Hepatocyte (in vitro differentiated cells): ENCODE results near the gene THSD7B. TPM values are rescaled to one million over a fixed set of nuclear protein-coding genes. Genes with fewer than 3 reads are reported as not detected.

Source experiments
- DNase-seq: peaks from one replicate; pipeline ENCODE4 v3.0.0-alpha.2; 2016; ENCODE audit warnings: low spot score
- H2AFZ ChIP-seq: fragments of 200-600 bp; sonication (generic); 2 replicates; pipeline ENCODE4 v1.6.0; 2016; ENCODE audit warnings: antibody characterized with exemption, mild to moderate bottlenecking
- H3K27ac ChIP-seq: fragments of 200-600 bp; sonication (generic); 2 replicates; pipeline ENCODE4 v1.5.1; 2016; ENCODE audit warnings: mild to moderate bottlenecking
- H3K27me3 ChIP-seq: fragments of 200-600 bp; sonication (generic); 2 replicates; pipeline ENCODE4 v1.6.1; 2016
- H3K36me3 ChIP-seq: fragments of 200-600 bp; sonication (generic); replicated peaks from 2 replicates; pipeline ENCODE4 v1.5.1; 2016; ENCODE audit warnings: low read depth; ENCODE audit not compliant: insufficient read depth
- H3K4me1 ChIP-seq: fragments of 200-600 bp; sonication (generic); 2 replicates; pipeline ENCODE4 v1.5.1; 2016; ENCODE audit warnings: mild to moderate bottlenecking, moderate library complexity; ENCODE audit not compliant: insufficient read depth
- H3K4me2 ChIP-seq: fragments of 200-600 bp; sonication (generic); 2 replicates; pipeline ENCODE4 v1.6.0; 2016
- H3K4me3 ChIP-seq: fragments of 200-600 bp; sonication (generic); 2 replicates; pipeline ENCODE4 v1.5.1; 2016; ENCODE audit warnings: mild to moderate bottlenecking
- H3K79me2 ChIP-seq: fragments of 200-600 bp; sonication (generic); 2 replicates; pipeline ENCODE4 v1.6.0; 2017; ENCODE audit warnings: mild to moderate bottlenecking
- H3K9me2 ChIP-seq: fragments of 200-600 bp; sonication (generic); replicated peaks from 2 replicates; pipeline ENCODE4 v1.6.0; 2017; ENCODE audit warnings: mild to moderate bottlenecking; ENCODE audit not compliant: insufficient read depth
- H3K9me3 ChIP-seq: fragments of 200-600 bp; sonication (generic); 2 replicates; pipeline ENCODE4 v1.5.1; 2016; ENCODE audit warnings: low read depth, mild to moderate bottlenecking
- H4K20me1 ChIP-seq: fragments of 200-600 bp; sonication (generic); 2 replicates; pipeline ENCODE4 v1.6.0; 2016; ENCODE audit warnings: mild to moderate bottlenecking; ENCODE audit not compliant: insufficient read depth, poor library complexity, severe bottlenecking
- CTCF ChIP-seq: fragments of 200-600 bp; sonication (generic); IDR thresholded peaks from 2 replicates; pipeline ENCODE4 v1.5.1; 2016; ENCODE audit warnings: antibody characterized with exemption, mild to moderate bottlenecking; ENCODE audit not compliant: poor library complexity
- EZH2 ChIP-seq: fragments of 200-600 bp; sonication (generic); IDR thresholded peaks from 2 replicates; pipeline ENCODE4 v1.6.1; 2016; ENCODE audit warnings: antibody characterized with exemption, mild to moderate bottlenecking, borderline replicate concordance
- EZH2phosphoT487 ChIP-seq: fragments of 200-600 bp; sonication (generic); IDR thresholded peaks from one replicate; pipeline ENCODE4 v1.6.1; 2018; ENCODE audit warnings: antibody characterized with exemption, mild to moderate bottlenecking, low read depth, moderate library complexity; ENCODE audit not compliant: unreplicated experiment, severe bottlenecking
- WGBS: methylation state at CpG from one replicate; pipeline ENCODE4 v1.1.6; 2016; ENCODE audit warnings: low lambda C conversion rate; ENCODE audit errors: missing lambda C conversion rate; 5-methylcytosine and 5-hydroxymethylcytosine counted together
- polyA plus RNA-seq: library from polyadenylated mRNA; unstranded; fragments of >200 nt; fragmentation: Nextera tagmentation; extraction: Ambion mirVana; gene quantifications from 2 replicates; pipeline ENCODE4 v1.2.1, GENCODE V29; 2016
- total RNA-seq: library from RNA; depleted of rRNA; stranded (reverse); fragments of >200 nt; gene quantifications from 2 replicates; pipeline ENCODE4 v1.2.3, GENCODE V29; 2014

Gene THSD7B
- total and polyA plus RNA-seq, 2 experiments from 2014 or later, result 0.48 to 5.7 TPM

- H2AFZ ChIP-seq, result no peak overlapping the region
- H4K20me1 ChIP-seq, result no peaks in the 10 kb centered on the region
- H3K9me2 ChIP-seq, result no peaks in the 10 kb centered on the region
- H3K9me3 ChIP-seq, result no peaks in the 10 kb centered on the region
- no peaks in the 10 kb centered on the region for H3K4me1 ChIP-seq
- H3K4me2 ChIP-seq, result no peak overlapping the region
- no peaks in the 10 kb centered on the region for H3K36me3 ChIP-seq
- TF ChIP-seq EZH2 (no peak), CTCF (no peak), EZH2phosphoT487 (no peak)
- H3K79me2 ChIP-seq, result no peaks in the 10 kb centered on the region
- DNase-seq, result no peak
- no peaks in the 10 kb centered on the region for H3K27me3 ChIP-seq
- H3K4me3 ChIP-seq, result no peak overlapping the region
- H3K27ac ChIP-seq, result no peak overlapping the region
Measured at GRCh38 chr2:136798766-136799165, 33.4 kb downstream of the THSD7B start.

GRCh38 chr2:136801661-136802060 lies 36.3 kb downstream of the THSD7B start:
- no peaks in the 10 kb centered on the region for H4K20me1 ChIP-seq
- H3K4me2 ChIP-seq, result no peak overlapping the region
- H3K36me3 ChIP-seq, result no peaks in the 10 kb centered on the region
- no peaks in the 10 kb centered on the region for H3K4me1 ChIP-seq
- H2AFZ ChIP-seq, result no peak overlapping the region
- H3K27me3 ChIP-seq, result no peaks in the 10 kb centered on the region
- H3K9me3 ChIP-seq, result no peaks in the 10 kb centered on the region
- no peaks in the 10 kb centered on the region for H3K79me2 ChIP-seq
- DNase-seq, result no peak
- no peak overlapping the region for H3K4me3 ChIP-seq
- no peak overlapping the region for H3K27ac ChIP-seq
- WGBS, result 95% methylated on average over 4 of the region's 4 CpGs
- TF ChIP-seq EZH2phosphoT487 (no peak), CTCF (no peak), EZH2 (no peak)
- H3K9me2 ChIP-seq, result no peaks in the 10 kb centered on the region

- Histone ChIP-seq H3K9me3 (no peaks in the 10 kb centered on the region), H3K27ac (no peak overlapping the region), H3K4me2 (no peak overlapping the region), H3K79me2 (no peaks in the 10 kb centered on the region), H4K20me1 (no peaks in the 10 kb centered on the region), H3K36me3 (no peaks in the 10 kb centered on the region), H3K9me2 (no peaks in the 10 kb centered on the region), H3K27me3 (no peaks in the 10 kb centered on the region), H2AFZ (no peak overlapping the region), H3K4me1 (no peaks in the 10 kb centered on the region), H3K4me3 (no peak overlapping the region)
- 47% methylated on average over 4 of the region's 4 CpGs for WGBS
- TF ChIP-seq CTCF (no peak), EZH2 (no peak), EZH2phosphoT487 (no peak)
- DNase-seq, result no peak
Measured at GRCh38 chr2:136809998-136810397, 44.7 kb downstream of the THSD7B start.

- H3K4me3 ChIP-seq, result no peak overlapping the region
- no peak overlapping the region for H3K4me2 ChIP-seq
- H3K9me2 ChIP-seq, result no peaks in the 10 kb centered on the region
- H3K79me2 ChIP-seq, result no peaks in the 10 kb centered on the region
- TF ChIP-seq CTCF (no peak), EZH2phosphoT487 (no peak), EZH2 (no peak)
- no peaks in the 10 kb centered on the region for H3K36me3 ChIP-seq
- WGBS, result 81% methylated on average over 4 of the region's 4 CpGs
- no peak for DNase-seq
- no peaks in the 10 kb centered on the region for H3K9me3 ChIP-seq
- no peak overlapping the region for H3K27ac ChIP-seq
- no peak overlapping the region for H2AFZ ChIP-seq
- H3K27me3 ChIP-seq, result no peaks in the 10 kb centered on the region
- H3K4me1 ChIP-seq, result no peaks in the 10 kb centered on the region
- no peaks in the 10 kb centered on the region for H4K20me1 ChIP-seq
Measured at GRCh38 chr2:136818839-136819238, 53.5 kb downstream of the THSD7B start.
